A673 (cell line): ENCODE data around the gene NEAT1. TPM values are rescaled to one million over a fixed set of nuclear protein-coding genes. Genes with fewer than 3 reads are reported as not detected.

Experiments used
- BruUV-seq: library from RNA; stranded (reverse); fragments of 400-500 nt; replicated peaks from 2 replicates; lab custom pipeline; 2021; lab: Mats Ljungman, UMichigan
- CTCF ChIA-PET: fragments of 300-600 bp; sonication (Branson Sonifier 250); formaldehyde crosslinking; loops from one replicate; lab custom pipeline; 2022; ENCODE audit warnings: antibody characterized with exemption; lab: Charles Lee
- POLR2A ChIA-PET: fragments of 300-600 bp; sonication (Branson Sonifier 250); formaldehyde crosslinking; loops from one replicate; lab custom pipeline; 2022; ENCODE audit warnings: antibody characterized with exemption; ENCODE audit not compliant: low non-redundant PET; lab: Charles Lee
- DNase-seq: peaks from one replicate; pipeline ENCODE4 v3.0.0-alpha.2; 2015; ENCODE audit warnings: low spot score
- H3K27ac ChIP-seq: fragments of 200-600 bp; sonication (generic); 2 replicates; pipeline ENCODE4 v1.5.1; 2016; ENCODE audit warnings: mixed run types, low read depth, mild to moderate bottlenecking, mixed read lengths, antibody characterized with exemption, low read length; ENCODE audit not compliant: poor library complexity, severe bottlenecking
- H3K27me3 ChIP-seq: fragments of 200-600 bp; sonication (generic); replicated peaks from 2 replicates; pipeline ENCODE4 v1.6.1; 2017; ENCODE audit warnings: mixed run types, low read depth, mild to moderate bottlenecking, mixed read lengths, antibody characterized with exemption, low read length; ENCODE audit not compliant: insufficient read depth, poor library complexity
- H3K36me3 ChIP-seq: fragments of 200-600 bp; sonication (generic); 2 replicates; pipeline ENCODE4 v1.6.1; 2016; ENCODE audit warnings: mixed run types, mild to moderate bottlenecking, mixed read lengths, antibody characterized with exemption, low read length; ENCODE audit not compliant: insufficient read depth, poor library complexity, severe bottlenecking
- H3K4me1 ChIP-seq: fragments of 200-600 bp; sonication (generic); 2 replicates; pipeline ENCODE4 v1.6.1; 2017; ENCODE audit warnings: mixed run types, mild to moderate bottlenecking, mixed read lengths, antibody characterized with exemption, low read length; ENCODE audit not compliant: insufficient read depth, poor library complexity, severe bottlenecking
- H3K4me3 ChIP-seq: fragments of 200-600 bp; sonication (generic); 2 replicates; pipeline ENCODE4 v1.5.1; 2016; ENCODE audit warnings: low read depth, mixed run types, mild to moderate bottlenecking, mixed read lengths, low read length; ENCODE audit not compliant: poor library complexity, severe bottlenecking
- H3K9me3 ChIP-seq: fragments of 200-600 bp; sonication (generic); 2 replicates; pipeline ENCODE4 v1.6.1; 2016; ENCODE audit warnings: mixed run types, low read depth, mild to moderate bottlenecking, mixed read lengths, antibody characterized with exemption, low read length; ENCODE audit not compliant: poor library complexity, severe bottlenecking
- CTCF ChIP-seq: fragments of 300-800, 200-600 bp; sonication (generic); conservative IDR thresholded peaks from 2 replicates; pipeline ENCODE4 v1.5.1; 2017; ENCODE audit warnings: low read depth, mild to moderate bottlenecking, antibody characterized with exemption, low read length, moderate library complexity, mixed read lengths
- EZH2 ChIP-seq: fragments of 200-600 bp; sonication (generic); IDR thresholded peaks from 2 replicates; pipeline ENCODE4 v1.6.1; 2017; ENCODE audit warnings: borderline replicate concordance, low read depth, mild to moderate bottlenecking, mixed read lengths, antibody characterized with exemption, low read length; ENCODE audit not compliant: poor library complexity, severe bottlenecking
- intact Hi-C: fragments of 100-400 bp; cut with micrococcal nuclease; formaldehyde crosslinking; loops from one replicate; pipeline ENCODE4 v1.10.0; 2022; ENCODE audit not compliant: unreplicated experiment
- total RNA-seq: library from RNA; stranded (reverse); gene quantifications from 2 replicates; pipeline ENCODE4 v1.2.3, GENCODE V29; 2021

The NEAT1 gene
- total RNA-seq, 1 experiment from 2014 or later = 196 TPM

- intact Hi-C loops = no loop called here
- no peak for DNase-seq
- H3K27ac ChIP-seq = peak overlapping the region; percentile 19
- CTCF ChIA-PET = no interaction called here
- TF ChIP-seq CTCF = no peak
- no peak for TF ChIP-seq EZH2
- H3K9me3 ChIP-seq = no peaks in the 10 kb centered on the region
- POLR2A ChIA-PET = no interaction called here
- peaks cover 53% of the 10 kb centered on the region for H3K36me3 ChIP-seq
- no TSS peak for BruUV-seq
- no peaks in the 10 kb centered on the region for H3K4me1 ChIP-seq
- no peak overlapping the region for H3K4me3 ChIP-seq
- H3K27me3 ChIP-seq = no peaks in the 10 kb centered on the region
Measured at GRCh38 chr11:65403607-65404121, 18.9 kb upstream of the NEAT1 start.

DNA sequence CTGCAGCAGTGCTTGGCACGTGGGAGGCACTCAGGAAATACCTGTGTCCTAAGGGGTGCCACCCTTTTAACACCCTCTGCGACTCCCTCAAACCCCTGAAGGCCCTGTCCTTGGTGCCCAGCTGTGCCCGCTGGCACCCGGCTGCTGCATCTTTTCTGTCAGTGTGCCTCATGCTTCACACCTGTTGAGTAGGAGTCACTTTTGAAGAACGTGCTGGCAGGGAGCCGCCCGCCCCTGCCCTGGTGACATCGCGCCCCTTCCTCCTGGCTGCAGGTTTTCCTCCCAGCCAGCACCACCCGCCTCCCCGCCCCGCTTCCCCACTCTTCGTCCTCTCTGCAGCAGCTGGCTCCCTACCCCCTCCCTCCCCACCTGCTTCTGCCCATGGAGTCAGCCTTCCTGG, 18.4 kb upstream of the NEAT1 start:
- H3K27ac ChIP-seq = no peak overlapping the region
- intact Hi-C loops = no loop called here
- no peaks in the 10 kb centered on the region for H3K27me3 ChIP-seq
- peaks cover 57% of the 10 kb centered on the region for H3K36me3 ChIP-seq
- no peaks in the 10 kb centered on the region for H3K4me1 ChIP-seq
- no peak overlapping the region for H3K4me3 ChIP-seq
- ChIA-PET CTCF (no interaction called here), POLR2A (interaction anchor here (0.6 kb wide), 1 partner anchor 60 kb away, joined by 3 read pairs; no protein-coding TSS in a partner anchor)
- H3K9me3 ChIP-seq = no peaks in the 10 kb centered on the region
- TF ChIP-seq CTCF = no peak
- no peak for TF ChIP-seq EZH2
- no peak for DNase-seq
- BruUV-seq = no TSS peak

DNA sequence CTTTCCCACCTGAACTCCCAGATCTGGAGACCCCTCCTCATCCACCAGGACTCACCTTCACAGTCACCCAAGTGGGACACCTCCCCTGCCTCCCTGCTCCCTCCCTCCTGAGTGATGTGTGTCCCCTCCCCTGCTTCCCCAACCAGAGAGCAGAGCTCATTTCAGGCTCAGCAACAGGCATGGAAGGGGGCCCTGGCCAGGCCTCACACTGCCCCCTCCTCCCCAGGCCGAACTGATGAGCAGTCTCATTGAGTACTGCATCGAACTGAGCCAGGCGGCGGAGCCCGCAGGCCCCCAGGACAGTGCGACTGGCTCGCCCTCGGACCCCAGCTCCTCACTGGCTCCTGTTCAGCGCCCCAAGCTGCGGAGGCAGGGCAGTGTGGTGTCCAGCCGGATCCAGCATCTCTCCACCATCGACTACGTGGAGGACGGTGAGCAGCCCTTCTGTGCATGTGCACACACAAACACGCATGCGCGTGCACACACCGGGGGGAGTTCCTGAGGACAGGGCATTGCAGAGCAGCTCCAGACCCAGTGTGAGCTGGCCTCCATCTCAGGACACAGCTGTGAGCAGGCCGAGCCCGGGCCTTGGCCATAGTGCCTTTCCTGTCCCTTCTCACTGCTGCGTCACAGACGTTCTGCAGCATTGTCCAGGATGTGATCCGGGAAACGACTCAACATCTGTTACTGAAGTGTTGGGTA, 17.8 kb upstream of the NEAT1 start:
- intact Hi-C loops = no loop called here
- POLR2A ChIA-PET = interaction anchor here (0.6 kb wide), 1 partner anchor 59 kb away, joined by 3 read pairs; no protein-coding TSS in a partner anchor
- peaks cover 57% of the 10 kb centered on the region for H3K36me3 ChIP-seq
- TF ChIP-seq CTCF (no peak), EZH2 (no peak)
- no peaks in the 10 kb centered on the region for H3K4me1 ChIP-seq
- CTCF ChIA-PET = no interaction called here
- no peak overlapping the region for H3K27ac ChIP-seq
- H3K27me3 ChIP-seq = no peaks in the 10 kb centered on the region
- no peak overlapping the region for H3K4me3 ChIP-seq
- DNase-seq = no peak
- no TSS peak for BruUV-seq
- no peaks in the 10 kb centered on the region for H3K9me3 ChIP-seq
